Astrocyte of the cerebellum (primary cell): ENCODE data around the gene PHF20.
"Not testable (repeated sequence)": the region's sequence is repeated elsewhere in the genome, so short reads cannot be mapped to it uniquely, and the experiment has no call there.

Experiments
- DNase-seq: peaks from one replicate; pipeline ENCODE4 v3.0.0-alpha.2; 2011; ENCODE audit warnings: low read depth
- H3K4me3 ChIP-seq: 2 replicates; pipeline ENCODE4 v1.5.1; 2011; ENCODE audit warnings: mild to moderate bottlenecking, low read depth, low read length, moderate library complexity
- in situ Hi-C: cut with HindIII; loops from 2 replicates; pipeline ENCODE4 v1.10.0; 2017; ENCODE audit warnings: low sequenced_read_pairs
- TF ChIP-seq, protein P1 (sequence below): IDR thresholded peaks from 2 replicates; pipeline ENCODE4 v1.5.1; 2012; ENCODE audit warnings: low read length, low read depth, moderate library complexity, mild to moderate bottlenecking; ENCODE audit errors: missing control alignments

Gene PHF20

GRCh38 chr20:35741892-35742740, 29.7 kb upstream of the PHF20 start, which contains the start of gene RBM39:
TSS of gene RBM39 (minus strand) at chr20:35742260. CDS start at chr20:35740874, 1,386 bp downstream.
- DNase-seq = peak; percentile 100
- in situ Hi-C loops = no loop called here
- H3K4me3 ChIP-seq = peak within 1 kb of the TSS; percentile 97
- TF ChIP-seq, protein P1, sequence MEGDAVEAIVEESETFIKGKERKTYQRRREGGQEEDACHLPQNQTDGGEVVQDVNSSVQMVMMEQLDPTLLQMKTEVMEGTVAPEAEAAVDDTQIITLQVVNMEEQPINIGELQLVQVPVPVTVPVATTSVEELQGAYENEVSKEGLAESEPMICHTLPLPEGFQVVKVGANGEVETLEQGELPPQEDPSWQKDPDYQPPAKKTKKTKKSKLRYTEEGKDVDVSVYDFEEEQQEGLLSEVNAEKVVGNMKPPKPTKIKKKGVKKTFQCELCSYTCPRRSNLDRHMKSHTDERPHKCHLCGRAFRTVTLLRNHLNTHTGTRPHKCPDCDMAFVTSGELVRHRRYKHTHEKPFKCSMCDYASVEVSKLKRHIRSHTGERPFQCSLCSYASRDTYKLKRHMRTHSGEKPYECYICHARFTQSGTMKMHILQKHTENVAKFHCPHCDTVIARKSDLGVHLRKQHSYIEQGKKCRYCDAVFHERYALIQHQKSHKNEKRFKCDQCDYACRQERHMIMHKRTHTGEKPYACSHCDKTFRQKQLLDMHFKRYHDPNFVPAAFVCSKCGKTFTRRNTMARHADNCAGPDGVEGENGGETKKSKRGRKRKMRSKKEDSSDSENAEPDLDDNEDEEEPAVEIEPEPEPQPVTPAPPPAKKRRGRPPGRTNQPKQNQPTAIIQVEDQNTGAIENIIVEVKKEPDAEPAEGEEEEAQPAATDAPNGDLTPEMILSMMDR = peak; percentile 56

DNA sequence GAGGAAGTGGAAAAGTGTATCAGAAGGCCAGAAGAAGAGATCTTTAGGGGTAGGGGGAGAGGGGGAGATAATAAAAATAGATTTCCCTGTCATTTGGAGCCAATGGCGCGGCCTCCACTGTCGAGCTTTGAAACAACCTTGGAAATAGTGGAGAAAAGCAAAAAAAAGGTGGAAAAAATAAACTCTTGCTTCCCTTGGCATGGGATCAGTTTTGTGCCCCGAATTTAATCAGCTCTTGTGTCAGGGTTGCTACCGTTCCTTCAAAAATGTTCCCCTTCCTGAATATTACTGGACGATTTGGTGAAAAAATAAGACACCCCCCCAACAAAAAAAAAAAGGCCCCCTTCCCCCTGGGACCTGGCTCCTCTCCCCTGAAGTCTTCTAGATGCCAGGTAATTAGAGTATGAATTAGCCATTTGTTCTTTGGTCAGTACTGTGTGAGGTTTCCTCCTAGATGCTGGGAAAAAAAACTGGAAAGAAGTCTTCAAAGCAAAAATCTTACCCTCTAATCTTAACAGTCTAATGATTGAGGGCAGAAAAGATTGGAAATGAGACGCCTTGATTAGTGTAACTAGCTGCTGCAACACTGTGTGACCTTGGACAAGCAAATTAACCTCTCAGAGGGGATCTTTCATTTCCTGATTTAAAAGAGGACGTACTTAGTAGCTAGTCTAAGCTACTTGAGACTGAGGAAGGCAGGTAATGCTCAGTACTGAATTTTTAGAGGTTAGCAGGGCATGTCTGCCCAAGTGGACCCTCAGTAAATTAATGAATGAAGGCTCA, 28.9 kb upstream of the PHF20 start:
- TF ChIP-seq, protein P1 = no peak
- no peak for DNase-seq
- in situ Hi-C loops = no loop called here
- H3K4me3 ChIP-seq = peak overlapping the region; percentile 64

DNA sequence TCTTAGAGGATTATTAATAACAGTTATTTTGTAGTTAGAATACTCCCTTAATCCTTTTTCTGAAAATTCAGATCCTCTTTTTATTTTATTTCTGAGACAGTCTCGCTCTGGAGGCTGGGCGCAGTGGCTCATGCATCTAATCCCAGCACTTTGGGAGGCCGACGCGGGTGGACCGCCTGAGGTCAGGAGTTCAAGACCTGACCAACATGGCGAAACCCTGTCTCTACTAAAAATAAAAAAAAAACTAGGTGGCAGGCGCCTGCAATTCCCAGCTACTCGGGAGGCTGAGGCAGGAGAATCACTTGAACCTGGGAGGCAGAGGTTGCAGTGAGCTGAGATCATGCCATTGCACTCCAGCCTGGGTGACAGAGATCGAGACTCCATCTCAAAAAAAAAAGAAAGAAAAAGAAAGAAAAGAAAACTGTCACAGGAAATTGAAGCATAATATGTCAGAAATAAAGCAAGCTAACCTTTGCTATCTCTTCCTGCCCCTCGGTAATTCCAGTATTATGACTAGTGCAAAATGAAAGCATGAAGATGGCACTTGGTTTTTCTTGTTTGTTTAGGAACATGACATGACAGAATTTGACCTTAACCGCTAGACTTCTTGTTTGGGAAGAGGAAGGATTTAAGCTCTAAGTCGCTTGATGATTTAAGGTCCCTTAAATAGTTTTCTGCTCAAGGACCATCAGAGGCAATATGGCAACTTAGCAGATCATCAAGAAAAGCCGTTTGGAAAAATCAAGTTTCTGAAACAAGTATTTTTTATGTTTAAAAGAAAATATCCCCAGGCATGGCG, 27.9 kb upstream of the PHF20 start:
- no peak overlapping the region for H3K4me3 ChIP-seq
- in situ Hi-C loops = no loop called here
- TF ChIP-seq, protein P1 = no peak
- no peak for DNase-seq

DNA sequence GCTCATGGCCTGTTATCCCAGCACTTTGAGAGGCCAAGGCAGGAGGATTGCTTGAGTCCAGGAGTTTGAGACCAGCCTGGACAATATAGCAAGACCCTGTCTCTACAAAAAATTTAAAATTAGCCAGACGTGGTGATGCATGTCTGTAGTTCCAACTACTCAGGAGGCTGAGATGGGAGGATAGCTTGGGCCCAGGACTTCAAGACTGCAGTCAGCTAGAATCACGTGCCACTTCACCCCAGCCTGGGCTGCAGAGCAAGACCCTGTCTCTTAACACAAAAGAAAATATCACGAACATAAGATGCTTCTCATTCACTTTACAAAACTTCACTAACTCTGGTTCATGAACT, 27.3 kb upstream of the PHF20 start:
- in situ Hi-C loops, DNase-seq, H3K4me3 ChIP-seq: not testable (repeated sequence)

DNA sequence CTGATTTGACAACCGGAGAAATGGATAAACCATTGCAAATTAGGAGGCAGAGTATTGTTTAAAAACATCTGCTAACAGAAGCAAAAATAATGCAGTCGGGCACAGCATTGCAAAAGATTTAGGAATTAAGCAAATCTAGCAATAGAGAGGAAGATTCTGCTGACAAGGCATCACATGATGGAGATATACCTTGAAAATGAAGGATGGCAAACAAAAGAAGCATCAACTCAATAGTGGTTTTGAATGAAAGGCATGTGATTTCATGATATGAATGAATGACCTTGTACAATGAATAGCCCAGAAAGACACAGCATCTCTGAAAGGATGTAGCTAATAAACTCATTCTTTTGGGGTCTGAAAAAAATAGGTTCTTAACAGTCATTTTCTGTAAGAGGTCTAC, 21.2 kb upstream of the PHF20 start:
- DNase-seq = no peak
- no peak overlapping the region for H3K4me3 ChIP-seq
- TF ChIP-seq, protein P1 = no peak
- in situ Hi-C loops = no loop called here

GRCh38 chr20:35756404-35756803, 15.4 kb upstream of the PHF20 start:
- in situ Hi-C loops = no loop called here
- no peak for DNase-seq
- H3K4me3 ChIP-seq = no peak overlapping the region
- TF ChIP-seq, protein P1 = no peak
